Smooth muscle cell (in vitro differentiated cells): ENCODE results near the gene APBA3. TPM values are rescaled to one million over a fixed set of nuclear protein-coding genes. Genes with fewer than 3 reads are reported as not detected.

ENCODE experiments used
- DNase-seq: peaks from one replicate; lab custom pipeline; 2025; ENCODE audit not compliant: unreplicated experiment; lab: John Stamatoyannopoulos, UW
- H2AFZ ChIP-seq: fragments of 200-600 bp; sonication (generic); 2 replicates; pipeline ENCODE4 v1.6.0; 2016; ENCODE audit warnings: antibody characterized with exemption, low read depth, mild to moderate bottlenecking
- H3F3A ChIP-seq: fragments of 200-600 bp; sonication (generic); 2 replicates; pipeline ENCODE4 v1.6.0; 2017; ENCODE audit warnings: antibody characterized with exemption, low read depth
- H3K27ac ChIP-seq: fragments of 200-600 bp; sonication (generic); 2 replicates; pipeline ENCODE4 v1.5.1; 2016; ENCODE audit warnings: low read depth, mild to moderate bottlenecking
- H3K27me3 ChIP-seq: fragments of 200-600 bp; sonication (generic); 2 replicates; pipeline ENCODE4 v1.6.1; 2016; ENCODE audit warnings: low read depth, mild to moderate bottlenecking
- H3K36me3 ChIP-seq: fragments of 200-600 bp; sonication (generic); 2 replicates; pipeline ENCODE4 v1.5.1; 2016; ENCODE audit warnings: low read depth
- H3K4me1 ChIP-seq: fragments of 200-600 bp; sonication (generic); 2 replicates; pipeline ENCODE4 v1.5.1; 2016; ENCODE audit warnings: low read depth
- H3K4me2 ChIP-seq: fragments of 200-600 bp; sonication (generic); 2 replicates; pipeline ENCODE4 v1.6.0; 2016; ENCODE audit warnings: mild to moderate bottlenecking
- H3K4me3 ChIP-seq: fragments of 200-600 bp; sonication (generic); 2 replicates; pipeline ENCODE4 v1.5.1; 2016; ENCODE audit warnings: mild to moderate bottlenecking
- H3K79me2 ChIP-seq: fragments of 200-600 bp; sonication (generic); 2 replicates; pipeline ENCODE4 v1.6.0; 2016; ENCODE audit warnings: low read depth, mild to moderate bottlenecking
- H3K9ac ChIP-seq: fragments of 200-600 bp; sonication (generic); 2 replicates; pipeline ENCODE4 v1.6.0; 2016; ENCODE audit warnings: low read depth
- H3K9me3 ChIP-seq: fragments of 200-600 bp; sonication (generic); replicated peaks from 2 replicates; pipeline ENCODE4 v1.5.1; 2016; ENCODE audit warnings: low read depth
- H4K20me1 ChIP-seq: fragments of 200-600 bp; sonication (generic); 2 replicates; pipeline ENCODE4 v1.6.0; 2016; ENCODE audit warnings: low read depth
- WGBS: methylation state at CpG from one replicate; pipeline ENCODE4 v1.1.7; 2016; ENCODE audit warnings: low lambda C conversion rate; 5-methylcytosine and 5-hydroxymethylcytosine counted together
- polyA plus RNA-seq: library from polyadenylated mRNA; unstranded; fragments of >200 nt; fragmentation: Nextera tagmentation; extraction: Ambion mirVana; gene quantifications from 2 replicates; pipeline ENCODE4 v1.2.1, GENCODE V29; 2016
- total RNA-seq: library from RNA; depleted of rRNA; stranded (reverse); fragments of >200 nt; gene quantifications from 2 replicates; pipeline ENCODE4 v1.2.3, GENCODE V29; 2014
- TF ChIP-seq, protein P1 (sequence below): fragments of 200-600 bp; sonication (generic); IDR thresholded peaks from 2 replicates; pipeline ENCODE4 v1.5.1; 2017; ENCODE audit warnings: borderline replicate concordance, mild to moderate bottlenecking, antibody characterized with exemption; ENCODE audit not compliant: insufficient read depth, poor library complexity, severe bottlenecking

The APBA3 gene
- total and polyA plus RNA-seq, 2 experiments from 2014 or later = 16.1 to 27.9 TPM

DNA sequence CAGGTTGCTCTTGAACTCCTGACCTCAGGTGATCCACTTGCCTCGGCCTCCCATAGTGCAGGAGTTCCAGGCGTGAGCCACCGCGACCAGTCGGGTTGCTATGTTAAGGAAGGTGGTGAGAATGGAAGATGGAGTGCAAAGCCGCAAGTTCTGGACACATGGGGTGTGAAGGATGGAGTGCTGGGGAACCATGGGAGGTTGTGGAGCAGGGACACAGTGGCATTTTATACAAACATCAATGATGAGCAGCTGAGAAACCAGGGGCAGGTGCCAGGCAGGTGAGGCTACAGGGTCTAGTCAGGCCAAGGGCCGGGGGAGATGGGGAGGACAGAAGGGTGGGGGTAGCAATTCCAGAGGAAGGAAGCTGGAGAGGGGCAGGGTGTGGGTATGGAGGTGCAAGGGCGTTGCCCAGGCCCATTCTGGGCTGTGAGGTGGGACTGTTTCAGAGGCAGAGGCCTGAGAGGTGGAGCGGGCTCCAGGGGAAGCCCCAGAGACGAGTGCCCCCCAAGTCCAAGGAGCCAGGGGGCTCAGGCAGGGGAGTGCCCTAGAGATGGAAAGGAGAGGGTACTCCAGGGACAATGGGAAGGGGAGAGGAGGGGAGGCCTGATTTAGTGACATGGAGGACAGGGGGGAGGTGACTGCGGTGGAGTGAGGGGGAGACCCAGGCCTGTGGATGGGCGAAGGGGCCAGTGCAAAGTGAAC, 12.5 kb upstream of the APBA3 start:
- 85% methylated on average over 12 of the region's 12 CpGs for WGBS
- Histone ChIP-seq H3K9me3 (no peaks in the 10 kb centered on the region), H3K36me3 (no peaks in the 10 kb centered on the region), H3K27ac (no peak overlapping the region), H2AFZ (no peak overlapping the region), H3K9ac (no peak overlapping the region), H3K27me3 (no peaks in the 10 kb centered on the region), H4K20me1 (no peaks in the 10 kb centered on the region), H3K4me3 (no peak overlapping the region), H3F3A (no peaks in the 10 kb centered on the region), H3K79me2 (no peaks in the 10 kb centered on the region), H3K4me2 (no peak overlapping the region), H3K4me1 (no peaks in the 10 kb centered on the region)
- DNase-seq = no peak
- TF ChIP-seq, protein P1, sequence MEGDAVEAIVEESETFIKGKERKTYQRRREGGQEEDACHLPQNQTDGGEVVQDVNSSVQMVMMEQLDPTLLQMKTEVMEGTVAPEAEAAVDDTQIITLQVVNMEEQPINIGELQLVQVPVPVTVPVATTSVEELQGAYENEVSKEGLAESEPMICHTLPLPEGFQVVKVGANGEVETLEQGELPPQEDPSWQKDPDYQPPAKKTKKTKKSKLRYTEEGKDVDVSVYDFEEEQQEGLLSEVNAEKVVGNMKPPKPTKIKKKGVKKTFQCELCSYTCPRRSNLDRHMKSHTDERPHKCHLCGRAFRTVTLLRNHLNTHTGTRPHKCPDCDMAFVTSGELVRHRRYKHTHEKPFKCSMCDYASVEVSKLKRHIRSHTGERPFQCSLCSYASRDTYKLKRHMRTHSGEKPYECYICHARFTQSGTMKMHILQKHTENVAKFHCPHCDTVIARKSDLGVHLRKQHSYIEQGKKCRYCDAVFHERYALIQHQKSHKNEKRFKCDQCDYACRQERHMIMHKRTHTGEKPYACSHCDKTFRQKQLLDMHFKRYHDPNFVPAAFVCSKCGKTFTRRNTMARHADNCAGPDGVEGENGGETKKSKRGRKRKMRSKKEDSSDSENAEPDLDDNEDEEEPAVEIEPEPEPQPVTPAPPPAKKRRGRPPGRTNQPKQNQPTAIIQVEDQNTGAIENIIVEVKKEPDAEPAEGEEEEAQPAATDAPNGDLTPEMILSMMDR = no peak

DNA sequence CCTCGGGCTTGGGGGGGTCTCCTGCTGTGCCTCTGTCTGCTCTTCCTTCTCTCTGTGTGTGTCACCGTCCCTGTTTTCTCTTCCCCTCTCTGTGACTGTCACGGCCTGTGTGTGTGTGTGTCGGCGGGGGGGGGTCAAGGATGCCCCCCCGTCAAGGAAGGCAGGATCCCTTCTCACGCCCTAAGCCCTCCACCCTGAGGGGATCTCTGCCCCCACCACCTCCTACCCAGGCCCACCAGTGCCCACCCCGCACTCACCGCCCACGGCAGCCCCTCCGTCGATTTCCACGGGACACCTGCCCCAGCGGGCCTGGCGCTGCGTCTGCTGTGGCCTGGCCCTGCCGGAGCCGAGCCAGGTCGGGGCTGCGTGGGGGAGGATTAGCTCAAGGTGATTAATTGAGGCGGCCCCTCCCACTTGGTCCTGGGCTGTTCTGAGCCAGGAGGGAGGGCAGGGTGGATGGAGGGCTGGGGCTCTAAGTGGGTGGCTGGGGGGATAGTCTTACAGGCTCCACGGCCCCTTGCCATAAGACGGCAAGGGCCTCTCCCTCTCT, 10.5 kb upstream of the APBA3 start, which contains the start of gene RAX2:
Gene RAX2, minus strand, starts transcription at position 323 of the 550 bp plus-strand sequence. CDS start 486 bp downstream, outside the sequence.
- Histone ChIP-seq H3K79me2 (no peaks in the 10 kb centered on the region), H2AFZ (no peak within 1 kb of the TSS), H3K27ac (no peak within 1 kb of the TSS), H3K4me2 (no peak within 1 kb of the TSS), H3K9ac (no peak within 1 kb of the TSS), H3K4me1 (no peaks in the 10 kb centered on the region), H3K36me3 (no peaks in the 10 kb centered on the region), H4K20me1 (no peaks in the 10 kb centered on the region), H3F3A (no peaks in the 10 kb centered on the region), H3K4me3 (no peak within 1 kb of the TSS), H3K9me3 (no peaks in the 10 kb centered on the region), H3K27me3 (no peaks in the 10 kb centered on the region)
- DNase-seq = no peak
- TF ChIP-seq, protein P1 = no peak
- 85% methylated on average over 18 of the region's 23 CpGs for WGBS

DNA sequence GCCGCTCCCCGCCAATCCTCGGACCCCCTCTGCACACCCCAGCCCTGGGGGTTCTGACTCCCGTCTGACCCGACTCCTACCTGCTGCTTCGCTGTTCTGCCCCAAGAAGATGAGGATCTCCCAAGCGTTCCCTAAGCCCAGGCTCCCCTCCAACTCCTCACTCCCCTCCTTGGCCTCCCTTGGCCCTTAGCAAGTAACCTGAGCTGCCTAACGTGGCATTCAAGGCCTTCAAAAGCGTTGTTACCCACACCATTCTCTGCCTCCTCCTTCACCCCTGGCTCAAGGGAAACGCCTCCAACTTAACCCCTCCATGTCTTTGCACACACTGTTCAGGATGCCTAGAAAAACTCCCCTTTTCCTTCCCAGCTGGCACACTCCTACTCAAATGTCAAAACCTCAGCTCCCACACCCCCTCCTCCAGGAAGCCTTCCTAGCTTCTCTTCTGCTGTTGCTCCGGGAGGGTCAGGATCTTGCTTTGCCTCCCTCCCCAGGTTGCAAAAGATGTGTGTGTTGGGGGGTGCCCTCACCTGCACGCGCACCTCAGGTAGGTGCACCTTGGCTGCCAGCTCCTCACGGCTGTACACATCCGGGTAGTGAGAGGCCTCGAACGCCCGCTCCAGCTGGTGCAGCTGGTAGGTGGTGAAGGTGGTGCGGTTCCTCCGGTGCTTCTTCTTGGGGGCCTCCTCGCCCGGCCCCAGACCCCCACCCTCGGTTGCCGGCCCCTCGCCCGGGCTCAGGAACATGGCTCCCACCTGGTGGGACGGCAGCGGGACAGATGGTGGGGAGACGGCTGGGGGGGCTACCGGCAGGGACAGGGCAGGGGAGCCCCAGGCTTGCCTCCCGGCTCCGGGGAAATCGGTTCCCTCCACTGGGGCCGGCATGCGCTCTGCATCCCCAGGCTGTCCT, 9.8 kb upstream of the APBA3 start:
- H2AFZ ChIP-seq = no peak overlapping the region
- no peak overlapping the region for H3K27ac ChIP-seq
- H3K9me3 ChIP-seq = no peaks in the 10 kb centered on the region
- H3K27me3 ChIP-seq = no peaks in the 10 kb centered on the region
- H3K36me3 ChIP-seq = no peaks in the 10 kb centered on the region
- H3K9ac ChIP-seq = no peak overlapping the region
- H3F3A ChIP-seq = no peaks in the 10 kb centered on the region
- no peak overlapping the region for H3K4me3 ChIP-seq
- no peaks in the 10 kb centered on the region for H4K20me1 ChIP-seq
- 89% methylated on average over 26 of the region's 35 CpGs for WGBS
- no peak overlapping the region for H3K4me2 ChIP-seq
- no peak for DNase-seq
- TF ChIP-seq, protein P1 = no peak
- no peaks in the 10 kb centered on the region for H3K79me2 ChIP-seq
- no peaks in the 10 kb centered on the region for H3K4me1 ChIP-seq
